Measurements from ENCODE around the gene NUP42.
A peak's percentile ranks its signal among the peaks of the same experiment; 100 is the strongest.

Gene NUP42

DNA sequence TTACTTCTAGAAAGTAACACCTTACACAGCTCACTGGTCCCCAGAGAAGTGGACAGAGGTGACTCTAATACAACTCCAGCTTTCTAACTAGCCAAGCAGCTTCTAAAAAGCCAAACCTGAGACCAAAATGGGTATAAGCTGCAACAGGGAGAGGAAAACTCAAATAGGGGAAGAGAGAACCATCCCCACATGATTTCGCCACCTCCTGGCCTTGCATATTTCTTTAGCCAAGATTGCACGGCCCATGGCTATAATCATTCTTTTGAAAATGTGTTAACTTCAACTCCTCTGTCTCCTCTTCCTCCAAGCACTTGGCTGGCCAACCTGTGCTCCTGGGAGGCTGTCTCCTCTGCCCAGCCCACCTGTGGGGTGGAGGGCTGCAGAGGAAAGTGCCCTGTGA is 28.7 kb downstream of the NUP42 start:
- TF ChIP-seq SPI1 (IDR thresholded peaks at IDR 0.05; ENCODE audit: borderline replicate concordance, low read depth): peak; percentile 68; the same call in 1 of the 2 replicates
- TF ChIP-seq POLR2AphosphoS5 (IDR thresholded peaks at IDR 0.05; ENCODE audit: low read depth): no peak
- TF ChIP-seq GABPA (IDR thresholded peaks at IDR 0.05; ENCODE audit: low read depth): no peak
- Histone ChIP-seq H3K27me3 (ENCODE audit: insufficient read depth, poor library complexity, severe bottlenecking) (no peaks in the 10 kb centered on the region), H3K4me3 (replicated peaks; ENCODE audit: insufficient read depth, low read length) (no peak overlapping the region), H3K27ac (replicated peaks) (peak overlapping the region; percentile 46; the same call in 1 of the 2 replicates)
- peak in 1 of 2 experiments; percentile 78 for DNase-seq (ENCODE audit: low read depth in 1 of 2, low spot score in 1 of 2)

DNA sequence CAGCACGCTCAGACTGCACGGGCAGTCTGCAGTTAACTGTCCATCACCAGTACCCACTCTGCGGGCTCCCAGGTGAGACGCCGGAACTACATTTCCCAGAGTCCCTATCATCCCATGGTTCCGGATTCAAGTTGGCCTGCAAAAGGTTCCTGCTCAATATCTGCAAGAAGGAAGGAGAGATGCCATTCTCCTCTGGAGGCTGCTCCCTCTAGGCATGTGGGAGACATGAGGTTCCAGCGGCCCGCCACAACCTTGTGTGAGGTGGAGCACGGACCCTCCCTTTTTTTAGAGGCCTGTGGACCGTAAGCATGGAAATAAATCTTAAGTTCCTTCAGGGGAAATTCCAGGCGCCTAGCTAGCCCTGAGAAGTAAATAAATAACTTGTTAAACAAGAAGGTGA is 29.7 kb downstream of the NUP42 start:
- H3K27me3 ChIP-seq (ENCODE audit: insufficient read depth, poor library complexity, severe bottlenecking): no peaks in the 10 kb centered on the region
- H3K4me3 ChIP-seq (replicated peaks; ENCODE audit: insufficient read depth, low read length): no peak overlapping the region
- TF ChIP-seq, protein P1, sequence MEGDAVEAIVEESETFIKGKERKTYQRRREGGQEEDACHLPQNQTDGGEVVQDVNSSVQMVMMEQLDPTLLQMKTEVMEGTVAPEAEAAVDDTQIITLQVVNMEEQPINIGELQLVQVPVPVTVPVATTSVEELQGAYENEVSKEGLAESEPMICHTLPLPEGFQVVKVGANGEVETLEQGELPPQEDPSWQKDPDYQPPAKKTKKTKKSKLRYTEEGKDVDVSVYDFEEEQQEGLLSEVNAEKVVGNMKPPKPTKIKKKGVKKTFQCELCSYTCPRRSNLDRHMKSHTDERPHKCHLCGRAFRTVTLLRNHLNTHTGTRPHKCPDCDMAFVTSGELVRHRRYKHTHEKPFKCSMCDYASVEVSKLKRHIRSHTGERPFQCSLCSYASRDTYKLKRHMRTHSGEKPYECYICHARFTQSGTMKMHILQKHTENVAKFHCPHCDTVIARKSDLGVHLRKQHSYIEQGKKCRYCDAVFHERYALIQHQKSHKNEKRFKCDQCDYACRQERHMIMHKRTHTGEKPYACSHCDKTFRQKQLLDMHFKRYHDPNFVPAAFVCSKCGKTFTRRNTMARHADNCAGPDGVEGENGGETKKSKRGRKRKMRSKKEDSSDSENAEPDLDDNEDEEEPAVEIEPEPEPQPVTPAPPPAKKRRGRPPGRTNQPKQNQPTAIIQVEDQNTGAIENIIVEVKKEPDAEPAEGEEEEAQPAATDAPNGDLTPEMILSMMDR (IDR thresholded peaks at IDR 0.05; ENCODE audit: insufficient read depth, low read length): no peak
- no peak for TF ChIP-seq SPI1 (IDR thresholded peaks at IDR 0.05; ENCODE audit: borderline replicate concordance, low read depth)
- no peak for TF ChIP-seq POLR2AphosphoS5 (IDR thresholded peaks at IDR 0.05; ENCODE audit: low read depth)
- TF ChIP-seq GABPA (IDR thresholded peaks at IDR 0.05; ENCODE audit: low read depth): no peak
- TF ChIP-seq, protein P2, sequence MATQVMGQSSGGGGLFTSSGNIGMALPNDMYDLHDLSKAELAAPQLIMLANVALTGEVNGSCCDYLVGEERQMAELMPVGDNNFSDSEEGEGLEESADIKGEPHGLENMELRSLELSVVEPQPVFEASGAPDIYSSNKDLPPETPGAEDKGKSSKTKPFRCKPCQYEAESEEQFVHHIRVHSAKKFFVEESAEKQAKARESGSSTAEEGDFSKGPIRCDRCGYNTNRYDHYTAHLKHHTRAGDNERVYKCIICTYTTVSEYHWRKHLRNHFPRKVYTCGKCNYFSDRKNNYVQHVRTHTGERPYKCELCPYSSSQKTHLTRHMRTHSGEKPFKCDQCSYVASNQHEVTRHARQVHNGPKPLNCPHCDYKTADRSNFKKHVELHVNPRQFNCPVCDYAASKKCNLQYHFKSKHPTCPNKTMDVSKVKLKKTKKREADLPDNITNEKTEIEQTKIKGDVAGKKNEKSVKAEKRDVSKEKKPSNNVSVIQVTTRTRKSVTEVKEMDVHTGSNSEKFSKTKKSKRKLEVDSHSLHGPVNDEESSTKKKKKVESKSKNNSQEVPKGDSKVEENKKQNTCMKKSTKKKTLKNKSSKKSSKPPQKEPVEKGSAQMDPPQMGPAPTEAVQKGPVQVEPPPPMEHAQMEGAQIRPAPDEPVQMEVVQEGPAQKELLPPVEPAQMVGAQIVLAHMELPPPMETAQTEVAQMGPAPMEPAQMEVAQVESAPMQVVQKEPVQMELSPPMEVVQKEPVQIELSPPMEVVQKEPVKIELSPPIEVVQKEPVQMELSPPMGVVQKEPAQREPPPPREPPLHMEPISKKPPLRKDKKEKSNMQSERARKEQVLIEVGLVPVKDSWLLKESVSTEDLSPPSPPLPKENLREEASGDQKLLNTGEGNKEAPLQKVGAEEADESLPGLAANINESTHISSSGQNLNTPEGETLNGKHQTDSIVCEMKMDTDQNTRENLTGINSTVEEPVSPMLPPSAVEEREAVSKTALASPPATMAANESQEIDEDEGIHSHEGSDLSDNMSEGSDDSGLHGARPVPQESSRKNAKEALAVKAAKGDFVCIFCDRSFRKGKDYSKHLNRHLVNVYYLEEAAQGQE (IDR thresholded peaks at IDR 0.05; ENCODE audit: insufficient replicate concordance, low read depth): no peak
- H3K27ac ChIP-seq (replicated peaks): no peak overlapping the region
- no peak for DNase-seq (ENCODE audit: low read depth in 1 of 2, low spot score in 1 of 2)

GRCh38 chr7:23212395-23212794 is 30.5 kb downstream of the NUP42 start:
- Histone ChIP-seq H3K27me3 (ENCODE audit: insufficient read depth, poor library complexity, severe bottlenecking) (no peaks in the 10 kb centered on the region), H3K4me3 (replicated peaks; ENCODE audit: insufficient read depth, low read length) (no peak overlapping the region), H3K27ac (replicated peaks) (no peak overlapping the region)
- TF ChIP-seq SPI1 (IDR thresholded peaks at IDR 0.05; ENCODE audit: borderline replicate concordance, low read depth) (no peak), POLR2AphosphoS5 (IDR thresholded peaks at IDR 0.05; ENCODE audit: low read depth) (no peak), GABPA (IDR thresholded peaks at IDR 0.05; ENCODE audit: low read depth) (no peak)
- TF ChIP-seq, protein P1 (IDR thresholded peaks at IDR 0.05; ENCODE audit: insufficient read depth, low read length): no peak
- DNase-seq (ENCODE audit: low read depth in 1 of 2, low spot score in 1 of 2): no peak

DNA sequence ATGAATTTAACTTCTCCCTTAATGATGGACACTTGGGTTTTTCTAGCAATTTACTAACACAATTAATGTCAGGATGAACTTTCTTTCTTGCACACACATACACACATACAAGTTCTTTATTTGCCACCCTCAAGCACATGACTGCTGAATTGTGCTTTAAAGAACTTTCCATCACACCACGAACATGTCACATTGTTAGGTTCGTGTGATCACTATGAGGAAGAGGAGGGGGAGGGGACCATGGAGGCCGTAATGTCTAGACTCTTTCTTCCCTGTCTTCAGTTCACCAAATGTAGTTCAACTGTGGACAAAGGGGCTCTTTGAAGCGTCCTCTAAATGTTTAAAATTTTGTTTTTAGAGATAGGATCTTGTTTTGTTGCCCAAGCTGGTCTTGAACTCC is 31.0 kb downstream of the NUP42 start:
- H3K27me3 ChIP-seq (ENCODE audit: insufficient read depth, poor library complexity, severe bottlenecking): no peaks in the 10 kb centered on the region
- H3K4me3 ChIP-seq (replicated peaks; ENCODE audit: insufficient read depth, low read length): no peak overlapping the region
- TF ChIP-seq, protein P2 (IDR thresholded peaks at IDR 0.05; ENCODE audit: insufficient replicate concordance, low read depth): no peak
- TF ChIP-seq, protein P1 (IDR thresholded peaks at IDR 0.05; ENCODE audit: insufficient read depth, low read length): no peak
- TF ChIP-seq POLR2AphosphoS5 (IDR thresholded peaks at IDR 0.05; ENCODE audit: low read depth): no peak
- no peak for TF ChIP-seq GABPA (IDR thresholded peaks at IDR 0.05; ENCODE audit: low read depth)
- no peak overlapping the region for H3K27ac ChIP-seq (replicated peaks)
- DNase-seq (ENCODE audit: low read depth in 1 of 2, low spot score in 1 of 2): no peak
